Measurements from ENCODE around the gene ARHGEF6.

- TF ChIP-seq JUND (IDR thresholded peaks at IDR 0.05): no peak
- TF ChIP-seq, protein P1, sequence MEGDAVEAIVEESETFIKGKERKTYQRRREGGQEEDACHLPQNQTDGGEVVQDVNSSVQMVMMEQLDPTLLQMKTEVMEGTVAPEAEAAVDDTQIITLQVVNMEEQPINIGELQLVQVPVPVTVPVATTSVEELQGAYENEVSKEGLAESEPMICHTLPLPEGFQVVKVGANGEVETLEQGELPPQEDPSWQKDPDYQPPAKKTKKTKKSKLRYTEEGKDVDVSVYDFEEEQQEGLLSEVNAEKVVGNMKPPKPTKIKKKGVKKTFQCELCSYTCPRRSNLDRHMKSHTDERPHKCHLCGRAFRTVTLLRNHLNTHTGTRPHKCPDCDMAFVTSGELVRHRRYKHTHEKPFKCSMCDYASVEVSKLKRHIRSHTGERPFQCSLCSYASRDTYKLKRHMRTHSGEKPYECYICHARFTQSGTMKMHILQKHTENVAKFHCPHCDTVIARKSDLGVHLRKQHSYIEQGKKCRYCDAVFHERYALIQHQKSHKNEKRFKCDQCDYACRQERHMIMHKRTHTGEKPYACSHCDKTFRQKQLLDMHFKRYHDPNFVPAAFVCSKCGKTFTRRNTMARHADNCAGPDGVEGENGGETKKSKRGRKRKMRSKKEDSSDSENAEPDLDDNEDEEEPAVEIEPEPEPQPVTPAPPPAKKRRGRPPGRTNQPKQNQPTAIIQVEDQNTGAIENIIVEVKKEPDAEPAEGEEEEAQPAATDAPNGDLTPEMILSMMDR (IDR thresholded peaks at IDR 0.05; ENCODE audit: low read depth, low read length, missing input control): no peak
- TF ChIP-seq, protein P2, sequence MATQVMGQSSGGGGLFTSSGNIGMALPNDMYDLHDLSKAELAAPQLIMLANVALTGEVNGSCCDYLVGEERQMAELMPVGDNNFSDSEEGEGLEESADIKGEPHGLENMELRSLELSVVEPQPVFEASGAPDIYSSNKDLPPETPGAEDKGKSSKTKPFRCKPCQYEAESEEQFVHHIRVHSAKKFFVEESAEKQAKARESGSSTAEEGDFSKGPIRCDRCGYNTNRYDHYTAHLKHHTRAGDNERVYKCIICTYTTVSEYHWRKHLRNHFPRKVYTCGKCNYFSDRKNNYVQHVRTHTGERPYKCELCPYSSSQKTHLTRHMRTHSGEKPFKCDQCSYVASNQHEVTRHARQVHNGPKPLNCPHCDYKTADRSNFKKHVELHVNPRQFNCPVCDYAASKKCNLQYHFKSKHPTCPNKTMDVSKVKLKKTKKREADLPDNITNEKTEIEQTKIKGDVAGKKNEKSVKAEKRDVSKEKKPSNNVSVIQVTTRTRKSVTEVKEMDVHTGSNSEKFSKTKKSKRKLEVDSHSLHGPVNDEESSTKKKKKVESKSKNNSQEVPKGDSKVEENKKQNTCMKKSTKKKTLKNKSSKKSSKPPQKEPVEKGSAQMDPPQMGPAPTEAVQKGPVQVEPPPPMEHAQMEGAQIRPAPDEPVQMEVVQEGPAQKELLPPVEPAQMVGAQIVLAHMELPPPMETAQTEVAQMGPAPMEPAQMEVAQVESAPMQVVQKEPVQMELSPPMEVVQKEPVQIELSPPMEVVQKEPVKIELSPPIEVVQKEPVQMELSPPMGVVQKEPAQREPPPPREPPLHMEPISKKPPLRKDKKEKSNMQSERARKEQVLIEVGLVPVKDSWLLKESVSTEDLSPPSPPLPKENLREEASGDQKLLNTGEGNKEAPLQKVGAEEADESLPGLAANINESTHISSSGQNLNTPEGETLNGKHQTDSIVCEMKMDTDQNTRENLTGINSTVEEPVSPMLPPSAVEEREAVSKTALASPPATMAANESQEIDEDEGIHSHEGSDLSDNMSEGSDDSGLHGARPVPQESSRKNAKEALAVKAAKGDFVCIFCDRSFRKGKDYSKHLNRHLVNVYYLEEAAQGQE (IDR thresholded peaks at IDR 0.05): no peak
- TF ChIP-seq RXRA (IDR thresholded peaks at IDR 0.05): no peak
- TF ChIP-seq YY1 (IDR thresholded peaks at IDR 0.05): no peak
Measured at GRCh38 chrX:136650811-136651210, 129.9 kb downstream of the ARHGEF6 start.

Data from liver (tissue), 3 donors.